GM12891 (cell line): ENCODE measurements around the gene NDFIP1.

Source experiments
- POLR2A ChIP-seq: IDR thresholded peaks from 2 replicates; pipeline ENCODE4 v1.6.1; 2011; ENCODE audit warnings: low read depth, low read length, control low read depth
- POLR2AphosphoS5 ChIP-seq: IDR thresholded peaks from 2 replicates; pipeline ENCODE4 v1.6.1; 2011; ENCODE audit warnings: low read depth, low read length, control low read depth

- no peak for TF ChIP-seq POLR2A
- no peak for TF ChIP-seq POLR2AphosphoS5
Observed at GRCh38 chr5:142098275-142098674, 10.3 kb upstream of the NDFIP1 start.
